Liver (tissue), 4 donors: Measurements from ENCODE around the gene GCNT1. TPM values are rescaled to one million over a fixed set of nuclear protein-coding genes. Genes with fewer than 3 reads are reported as not detected.

Source experiments
- polyA plus RNA-seq, 2 donors: library from polyadenylated mRNA; stranded (reverse) in 1 of 2; unstranded in 1 of 2; fragments of 200-250 nt in 1 of 2; fragments of >200 nt in 1 of 2; fragmentation: Nextera tagmentation in 1 of 2; extraction: Ambion mirVana in 1 of 2; gene quantifications; one replicate each; pipeline versions ENCODE4 v1.2.1 to v1.2.3, GENCODE V29; 2013 to 2015
- total RNA-seq, 2 donors: library from RNA; depleted of rRNA; stranded (reverse); fragments of >200 nt; gene quantifications; one replicate each; pipeline ENCODE4 v1.2.3, GENCODE V29; 2014
- donor health status: healthy.
- donor health status: healthy.
- donor health status: healthy.

The GCNT1 gene
- total and polyA plus RNA-seq, 4 donors: 0.82 to 4.3 (median 2.6) TPM

Other genes with a start within 250 kb of the GCNT1 start
- 10 to 100 TPM; 20.1 to 23.0 TPM for gene RFK, start 64.8 kb upstream of the GCNT1 start, total RNA-seq
- gene RFK, start 64.8 kb upstream of the GCNT1 start, polyA plus RNA-seq: 10 to 100 TPM; 13.2 to 13.7 TPM